H1 (cell line): ENCODE measurements around the gene ZNF804B. TPM values are rescaled to one million over a fixed set of nuclear protein-coding genes. Genes with fewer than 3 reads are reported as not detected.

Experiments
- CBX8 ChIP-seq: fragments of 300-800, 300-1000 bp; sonication (generic); IDR thresholded peaks from 2 replicates; pipeline ENCODE4 v1.7.1; 2016; ENCODE audit warnings: low read depth, low read length, borderline replicate concordance
- CTCF ChIP-seq, 3 experiments: IDR thresholded peaks; 1 replicate in 2 of 3; 2 replicates in 1 of 3; pipeline versions ENCODE4 v1.5.1 to v1.6.1; 2011; ENCODE audit warnings: low read length in 3 of 3, mild to moderate bottlenecking in 3 of 3, inconsistent platforms in 2 of 3, low read depth in 1 of 3, moderate library complexity in 1 of 3; ENCODE audit not compliant: insufficient read depth in 1 of 3; ENCODE audit errors: control extremely low read depth in 1 of 3
- RNF2 ChIP-seq: fragments of 200-900, 300-1000 bp; sonication (generic); IDR thresholded peaks from 2 replicates; pipeline ENCODE4 v1.7.1; 2016; ENCODE audit warnings: borderline replicate concordance, low read depth, mild to moderate bottlenecking, antibody characterized with exemption, low read length; ENCODE audit not compliant: poor library complexity, severe bottlenecking; ENCODE audit errors: missing control alignments
- SIRT6 ChIP-seq: IDR thresholded peaks from one replicate; pipeline ENCODE4 v1.7.1; 2012; ENCODE audit warnings: low read length, inconsistent platforms
- polyA plus RNA-seq, 7 experiments: library from polyadenylated mRNA; depleted of rRNA in 3 of 7; stranded (reverse) in 5 of 7; unstranded in 2 of 7; fragments of >200 nt in 5 of 7; fragments of 200-250 nt in 2 of 7; gene quantifications; 1 replicate in 5 of 7; 2 replicates in 1 of 7; 4 replicates in 1 of 7; pipeline versions ENCODE4 v1.2.1 to v1.2.3, GENCODE V29; 2011 to 2013; ENCODE audit warnings: missing spikeins in 2 of 7, mixed read lengths in 2 of 7
- total RNA-seq: library from RNA; stranded (reverse); fragmentation: NEBNext Ultra II Directional; extraction: Animal tissue kit (Norgen Biotek cat#: 25700); gene quantifications from 2 replicates; pipeline ENCODE4 v1.2.1, GENCODE V29; 2021

Gene ZNF804B
- total and polyA plus RNA-seq, 2 of the 8 experiments (the other 6 are each of a cell fraction or from before 2014, with no cell fraction given): not detected

GRCh38 chr7:89104748-89105685 is 345.5 kb downstream of the ZNF804B start (continued):
- no peak for TF ChIP-seq CBX8
- TF ChIP-seq SIRT6: no peak
- TF ChIP-seq RNF2: no peak
- TF ChIP-seq CTCF (IDR thresholded peaks at IDR 0.05; ENCODE audit: control extremely low read depth in 1 of 3, insufficient read depth in 1 of 3, low read depth in 1 of 3, low read length in 3 of 3): no peak
- TF ChIP-seq, all 59 proteins: peak for 0
